HepG2 (cell line): ENCODE data around the gene IDUA. TPM values are rescaled to one million over a fixed set of nuclear protein-coding genes. Genes with fewer than 3 reads are reported as not detected.

Experiments used
- TBX2 ChIP-seq: sonication (generic); formaldehyde crosslinking; IDR thresholded peaks from 2 replicates; pipeline ENCODE4 v1.5.0; 2020; ENCODE audit warnings: missing genetic modification reagents, mild to moderate bottlenecking, borderline replicate concordance
- ZNF552 ChIP-seq: sonication (generic); formaldehyde crosslinking; IDR thresholded peaks from 2 replicates; pipeline ENCODE4 v1.9.0; 2022; ENCODE audit warnings: missing genetic modification reagents, mild to moderate bottlenecking, borderline replicate concordance
- ZNF777 ChIP-seq: sonication (generic); formaldehyde crosslinking; IDR thresholded peaks from 2 replicates; pipeline ENCODE4 v1.4.0; 2020; ENCODE audit warnings: missing genetic modification reagents
- ZZZ3 ChIP-seq: sonication (generic); formaldehyde crosslinking; IDR thresholded peaks from 2 replicates; pipeline ENCODE4 v1.4.0; 2020; ENCODE audit warnings: missing genetic modification reagents, mild to moderate bottlenecking, borderline replicate concordance
- polyA plus RNA-seq, 8 experiments: library from polyadenylated mRNA; depleted of rRNA in 3 of 8; stranded (reverse) in 7 of 8; unstranded in 1 of 8; fragments of >200 nt; fragmentation: Illumina TruSeq in 4 of 8; extraction: Trizol in 4 of 8; gene quantifications; 2 replicates each; pipeline versions ENCODE4 v1.2.1 to v1.2.3, GENCODE V29; 2011 to 2016; ENCODE audit warnings: low read depth in 4 of 8, missing spikeins in 1 of 8, mixed read lengths in 1 of 8; ENCODE audit not compliant: insufficient read depth in 1 of 8
- total RNA-seq, 5 experiments: library from RNA; depleted of rRNA; stranded (reverse); fragments of >200 nt; fragmentation: Illumina TruSeq; extraction: Trizol; gene quantifications; 2 replicates each; pipeline ENCODE4 v1.2.3, GENCODE V29; 2016; ENCODE audit warnings: low read depth in 1 of 5
- TF ChIP-seq, protein P1 (sequence below): sonication (generic); formaldehyde crosslinking; IDR thresholded peaks from 2 replicates; pipeline ENCODE4 v1.5.1; 2020; ENCODE audit warnings: mild to moderate bottlenecking, missing genetic modification reagents, moderate library complexity

The IDUA gene
- total and polyA plus RNA-seq, 2 of the 13 experiments (the other 11 are each of a cell fraction or from before 2014, with no cell fraction given) = 0.77 to 1.0 TPM

DNA sequence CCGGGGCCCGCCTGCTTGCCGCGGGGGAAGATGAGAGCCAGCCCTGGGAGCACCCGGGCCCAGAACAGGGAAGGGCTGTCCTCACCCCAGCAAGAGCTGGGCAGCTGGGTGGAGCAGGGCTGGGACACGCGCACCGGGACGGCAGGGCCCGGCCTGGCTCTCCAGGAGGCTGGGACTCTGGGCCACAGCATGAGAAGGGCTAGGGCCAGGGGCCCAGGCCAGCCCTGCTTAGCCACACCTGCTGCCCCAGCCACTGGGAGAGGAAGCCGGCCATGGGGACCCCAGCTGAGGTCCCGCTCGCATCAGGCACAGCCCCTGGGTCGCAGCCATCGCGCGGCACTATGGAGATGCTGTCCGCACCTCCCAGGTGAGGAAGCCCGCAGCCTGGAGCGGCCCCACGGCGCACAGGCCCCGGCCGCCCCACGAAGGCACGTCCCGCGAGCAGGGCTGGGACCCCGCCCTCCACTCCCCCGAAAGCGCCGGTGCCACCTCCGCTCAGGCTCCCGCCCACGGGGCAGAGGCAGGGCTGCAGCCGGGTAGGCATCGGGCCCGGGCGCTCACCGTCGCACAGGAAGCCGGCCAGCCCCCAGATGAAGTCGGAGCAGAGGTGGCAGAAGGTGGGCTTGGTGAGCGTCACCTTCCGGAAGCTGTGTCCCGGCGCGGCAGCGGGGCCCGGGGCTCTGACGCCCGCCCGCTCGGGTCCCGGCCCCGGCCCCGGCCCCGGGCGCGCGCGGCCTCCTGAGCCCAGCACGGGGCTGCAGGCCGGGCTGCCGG lies 14.0 kb upstream of the IDUA start (continued):
- no peak for TF ChIP-seq ZNF552 (CRISPR knock-in tag)
- TF ChIP-seq TBX2 (CRISPR knock-in tag) = peak; percentile 62
- TF ChIP-seq, protein P1, sequence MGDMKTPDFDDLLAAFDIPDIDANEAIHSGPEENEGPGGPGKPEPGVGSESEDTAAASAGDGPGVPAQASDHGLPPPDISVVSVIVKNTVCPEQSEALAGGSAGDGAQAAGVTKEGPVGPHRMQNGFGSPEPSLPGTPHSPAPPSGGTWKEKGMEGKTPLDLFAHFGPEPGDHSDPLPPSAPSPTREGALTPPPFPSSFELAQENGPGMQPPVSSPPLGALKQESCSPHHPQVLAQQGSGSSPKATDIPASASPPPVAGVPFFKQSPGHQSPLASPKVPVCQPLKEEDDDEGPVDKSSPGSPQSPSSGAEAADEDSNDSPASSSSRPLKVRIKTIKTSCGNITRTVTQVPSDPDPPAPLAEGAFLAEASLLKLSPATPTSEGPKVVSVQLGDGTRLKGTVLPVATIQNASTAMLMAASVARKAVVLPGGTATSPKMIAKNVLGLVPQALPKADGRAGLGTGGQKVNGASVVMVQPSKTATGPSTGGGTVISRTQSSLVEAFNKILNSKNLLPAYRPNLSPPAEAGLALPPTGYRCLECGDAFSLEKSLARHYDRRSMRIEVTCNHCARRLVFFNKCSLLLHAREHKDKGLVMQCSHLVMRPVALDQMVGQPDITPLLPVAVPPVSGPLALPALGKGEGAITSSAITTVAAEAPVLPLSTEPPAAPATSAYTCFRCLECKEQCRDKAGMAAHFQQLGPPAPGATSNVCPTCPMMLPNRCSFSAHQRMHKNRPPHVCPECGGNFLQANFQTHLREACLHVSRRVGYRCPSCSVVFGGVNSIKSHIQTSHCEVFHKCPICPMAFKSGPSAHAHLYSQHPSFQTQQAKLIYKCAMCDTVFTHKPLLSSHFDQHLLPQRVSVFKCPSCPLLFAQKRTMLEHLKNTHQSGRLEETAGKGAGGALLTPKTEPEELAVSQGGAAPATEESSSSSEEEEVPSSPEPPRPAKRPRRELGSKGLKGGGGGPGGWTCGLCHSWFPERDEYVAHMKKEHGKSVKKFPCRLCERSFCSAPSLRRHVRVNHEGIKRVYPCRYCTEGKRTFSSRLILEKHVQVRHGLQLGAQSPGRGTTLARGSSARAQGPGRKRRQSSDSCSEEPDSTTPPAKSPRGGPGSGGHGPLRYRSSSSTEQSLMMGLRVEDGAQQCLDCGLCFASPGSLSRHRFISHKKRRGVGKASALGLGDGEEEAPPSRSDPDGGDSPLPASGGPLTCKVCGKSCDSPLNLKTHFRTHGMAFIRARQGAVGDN (CRISPR knock-in tag) = peak; percentile 75
- peak; percentile 26; the same call in 1 of the 2 replicates for TF ChIP-seq ZNF777 (CRISPR knock-in tag)
- no peak for TF ChIP-seq ZZZ3 (CRISPR knock-in tag)
